Vagina (tissue), 2 donors: ENCODE data around the gene ADARB2.

Experiments
- CTCF ChIP-seq, 3 experiments: fragments of 450-650 bp in 2 of 3; fragments of 200-600 bp in 1 of 3; sonication (generic) in 1 of 3; IDR thresholded peaks; one replicate each; pipeline ENCODE4 v1.5.1; 2017 to 2019; ENCODE audit warnings: antibody characterized with exemption in 3 of 3, mild to moderate bottlenecking in 2 of 3, moderate library complexity in 2 of 3
- POLR2A ChIP-seq, 2 donors: fragments of 450-650 bp; IDR thresholded peaks; one replicate each; pipeline ENCODE4 v1.6.1; 2017; ENCODE audit warnings: antibody characterized with exemption in 2 of 2, mild to moderate bottlenecking in 2 of 2, moderate library complexity in 2 of 2
- POLR2AphosphoS5 ChIP-seq, 2 donors: sonication (generic); formaldehyde crosslinking; IDR thresholded peaks; one replicate each; pipeline ENCODE4 v1.9.0; 2017; ENCODE audit warnings: antibody characterized with exemption in 2 of 2, mild to moderate bottlenecking in 2 of 2, low read depth in 1 of 2; ENCODE audit not compliant: insufficient read depth in 1 of 2

GRCh38 chr10:1733720-1734119 lies 3.6 kb downstream of the ADARB2 start:
- TF ChIP-seq CTCF (IDR thresholded peaks at IDR 0.05) (no peak), POLR2A (IDR thresholded peaks at IDR 0.05) (no peak), POLR2AphosphoS5 (IDR thresholded peaks at IDR 0.05; ENCODE audit: insufficient read depth in 1 of 2, low read depth in 1 of 2) (no peak)
